ENCODE results near the gene SLC41A2.

SLC41A2 gene

GRCh38 chr12:104929368-104929767 lies 28.7 kb downstream of the SLC41A2 start:
- no peak for DNase-seq (ENCODE audit: low read depth)

- DNase-seq (ENCODE audit: low read depth), result no peak
Observed at GRCh38 chr12:104928036-104928745, 29.9 kb downstream of the SLC41A2 start.

- no peak for DNase-seq (ENCODE audit: low read depth)
Observed at GRCh38 chr12:104925501-104925900, 32.6 kb downstream of the SLC41A2 start.

GRCh38 chr12:104921340-104921739 lies 36.8 kb downstream of the SLC41A2 start:
- no peak for DNase-seq (ENCODE audit: low read depth)

- no peak for DNase-seq (ENCODE audit: low read depth)
Observed at GRCh38 chr12:104911942-104912341, 46.1 kb downstream of the SLC41A2 start.

- no peak for DNase-seq (ENCODE audit: low read depth)
Observed at GRCh38 chr12:104910196-104910840, 47.8 kb downstream of the SLC41A2 start.

- DNase-seq (ENCODE audit: low read depth), result no peak
Observed at GRCh38 chr12:104909761-104910160, 48.3 kb downstream of the SLC41A2 start.
